DND-41 (cell line): Measurements from ENCODE around the gene PCDHA8.

ENCODE experiments used
- EZH2 ChIP-seq: IDR thresholded peaks from 3 replicates; pipeline ENCODE4 v1.6.1; 2012; ENCODE audit warnings: borderline replicate concordance, low read depth, mild to moderate bottlenecking, moderate library complexity, low read length, inconsistent platforms; ENCODE audit not compliant: severe bottlenecking
- TF ChIP-seq, protein P1 (sequence below): IDR thresholded peaks from 2 replicates; pipeline ENCODE4 v1.5.1; 2012; ENCODE audit warnings: borderline replicate concordance, low read length, moderate library complexity, mild to moderate bottlenecking; ENCODE audit not compliant: poor library complexity, severe bottlenecking; ENCODE audit errors: extremely low read depth

DNA sequence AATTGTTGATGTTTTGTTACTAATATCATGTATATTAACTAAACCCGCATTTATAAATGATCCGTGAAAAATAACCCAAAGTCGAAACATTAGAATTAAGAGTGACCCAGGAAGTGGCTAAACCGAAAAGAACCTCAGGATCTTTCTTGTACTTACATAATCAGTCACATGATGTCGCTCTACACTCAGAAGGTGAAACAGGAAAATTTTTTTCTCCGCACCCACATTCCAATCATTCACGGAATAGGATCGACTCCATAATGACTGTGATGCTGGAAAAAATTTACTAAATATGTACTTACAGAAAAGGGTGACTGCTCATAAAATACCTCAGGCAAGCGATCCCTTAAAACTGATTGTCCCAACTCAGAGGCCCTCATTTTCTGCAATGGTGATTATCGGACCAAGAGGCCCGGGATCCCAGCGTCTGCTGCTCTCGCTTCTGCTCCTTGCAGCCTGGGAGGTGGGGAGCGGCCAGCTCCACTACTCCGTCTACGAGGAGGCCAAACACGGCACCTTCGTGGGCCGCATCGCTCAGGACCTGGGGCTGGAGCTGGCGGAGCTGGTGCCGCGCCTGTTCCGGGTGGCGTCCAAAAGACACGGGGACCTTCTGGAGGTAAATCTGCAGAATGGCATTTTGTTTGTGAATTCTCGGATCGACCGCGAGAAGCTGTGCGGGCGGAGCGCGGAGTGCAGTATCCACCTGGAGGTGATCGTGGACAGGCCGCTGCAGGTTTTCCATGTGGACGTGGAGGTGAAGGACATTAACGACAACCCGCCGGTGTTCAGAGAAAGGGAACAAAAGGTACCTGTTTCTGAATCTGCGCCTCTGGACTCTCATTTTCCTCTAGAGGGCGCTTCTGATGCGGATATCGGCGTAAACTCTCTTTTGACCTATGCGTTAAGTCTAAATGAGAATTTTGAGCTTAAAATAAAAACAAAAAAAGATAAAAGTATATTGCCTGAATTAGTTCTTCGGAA is 34.4 kb downstream of the PCDHA8 start, which contains the start of gene PCDHA12:
- TF ChIP-seq, protein P1, sequence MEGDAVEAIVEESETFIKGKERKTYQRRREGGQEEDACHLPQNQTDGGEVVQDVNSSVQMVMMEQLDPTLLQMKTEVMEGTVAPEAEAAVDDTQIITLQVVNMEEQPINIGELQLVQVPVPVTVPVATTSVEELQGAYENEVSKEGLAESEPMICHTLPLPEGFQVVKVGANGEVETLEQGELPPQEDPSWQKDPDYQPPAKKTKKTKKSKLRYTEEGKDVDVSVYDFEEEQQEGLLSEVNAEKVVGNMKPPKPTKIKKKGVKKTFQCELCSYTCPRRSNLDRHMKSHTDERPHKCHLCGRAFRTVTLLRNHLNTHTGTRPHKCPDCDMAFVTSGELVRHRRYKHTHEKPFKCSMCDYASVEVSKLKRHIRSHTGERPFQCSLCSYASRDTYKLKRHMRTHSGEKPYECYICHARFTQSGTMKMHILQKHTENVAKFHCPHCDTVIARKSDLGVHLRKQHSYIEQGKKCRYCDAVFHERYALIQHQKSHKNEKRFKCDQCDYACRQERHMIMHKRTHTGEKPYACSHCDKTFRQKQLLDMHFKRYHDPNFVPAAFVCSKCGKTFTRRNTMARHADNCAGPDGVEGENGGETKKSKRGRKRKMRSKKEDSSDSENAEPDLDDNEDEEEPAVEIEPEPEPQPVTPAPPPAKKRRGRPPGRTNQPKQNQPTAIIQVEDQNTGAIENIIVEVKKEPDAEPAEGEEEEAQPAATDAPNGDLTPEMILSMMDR: peak; percentile 12
- TF ChIP-seq EZH2: no peak
